MM.1S (cell line): ENCODE data around the gene DENND1A.

ENCODE experiments used
- DNase-seq: peaks from one replicate; pipeline ENCODE4 v3.0.0-alpha.2; 2015
- H2AFZ ChIP-seq: fragments of 300-600 bp; sonication (generic); 2 replicates; pipeline ENCODE4 v1.6.0; 2016; ENCODE audit warnings: antibody characterized with exemption, low read length
- H3F3A ChIP-seq: fragments of 300-600 bp; sonication (generic); 2 replicates; pipeline ENCODE4 v1.6.1; 2016; ENCODE audit warnings: mild to moderate bottlenecking, antibody characterized with exemption, low read length, moderate library complexity, mixed read lengths; ENCODE audit not compliant: insufficient read depth
- H3K27ac ChIP-seq: fragments of 300-600 bp; sonication (generic); 2 replicates; pipeline ENCODE4 v1.5.1; 2016; ENCODE audit warnings: mild to moderate bottlenecking, low read length
- H3K27me3 ChIP-seq: fragments of 300-600 bp; sonication (generic); replicated peaks from 2 replicates; pipeline ENCODE4 v1.6.0; 2016; ENCODE audit warnings: low read length; ENCODE audit not compliant: insufficient read depth
- H3K36me3 ChIP-seq: fragments of 300-600 bp; sonication (generic); replicated peaks from 2 replicates; pipeline ENCODE4 v1.6.1; 2016; ENCODE audit warnings: mild to moderate bottlenecking, low read length, mixed read lengths; ENCODE audit not compliant: insufficient read depth
- H3K4me1 ChIP-seq: fragments of 300-600 bp; sonication (generic); 2 replicates; pipeline ENCODE4 v1.6.1; 2016; ENCODE audit warnings: low read length, mixed read lengths
- H3K4me2 ChIP-seq: fragments of 300-600 bp; sonication (generic); 2 replicates; pipeline ENCODE4 v1.6.0; 2016; ENCODE audit warnings: low read depth, low read length
- H3K4me3 ChIP-seq: fragments of 300-600 bp; sonication (generic); 2 replicates; pipeline ENCODE4 v1.5.1; 2016; ENCODE audit warnings: low read length, mixed read lengths
- H3K79me2 ChIP-seq: fragments of 300-600 bp; sonication (generic); 2 replicates; pipeline ENCODE4 v1.6.1; 2016; ENCODE audit warnings: mixed run types, low read length, mixed read lengths
- H3K9ac ChIP-seq: fragments of 300-600 bp; sonication (generic); 2 replicates; pipeline ENCODE4 v1.6.1; 2016; ENCODE audit warnings: low read length, mixed read lengths
- H3K9me2 ChIP-seq: fragments of 300-600 bp; sonication (generic); replicated peaks from 2 replicates; pipeline ENCODE4 v1.6.1; 2016; ENCODE audit warnings: mild to moderate bottlenecking, low read length, mixed read lengths; ENCODE audit not compliant: insufficient read depth
- H3K9me3 ChIP-seq: fragments of 300-600 bp; sonication (generic); replicated peaks from 2 replicates; pipeline ENCODE4 v1.6.1; 2016; ENCODE audit warnings: mild to moderate bottlenecking, low read length, mixed read lengths; ENCODE audit not compliant: insufficient read depth
- H4K20me1 ChIP-seq: fragments of 300-600 bp; sonication (generic); 2 replicates; pipeline ENCODE4 v1.6.1; 2016; ENCODE audit warnings: mild to moderate bottlenecking, low read length, moderate library complexity, mixed read lengths; ENCODE audit not compliant: insufficient read depth
- CTCF ChIP-seq: fragments of 300-600 bp; sonication (generic); IDR thresholded peaks from 2 replicates; pipeline ENCODE4 v1.5.1; 2016; ENCODE audit warnings: antibody characterized with exemption, low read length, mixed read lengths
- EZH2 ChIP-seq: fragments of 300-600 bp; sonication (generic); optimal IDR thresholded peaks from 2 replicates; pipeline ENCODE3; 2017; ENCODE audit warnings: low read depth, mild to moderate bottlenecking, antibody characterized with exemption, low read length, mixed read lengths
- EZH2phosphoT487 ChIP-seq: fragments of 300-600 bp; sonication (generic); IDR thresholded peaks from 2 replicates; pipeline ENCODE4 v1.6.1; 2018; ENCODE audit warnings: antibody characterized with exemption, low read length

The DENND1A gene

GRCh38 chr9:123390337-123391135, 539.4 kb downstream of the DENND1A start:
- no peaks in the 10 kb centered on the region for H3K79me2 ChIP-seq
- no peak overlapping the region for H3K4me2 ChIP-seq
- H3K9ac ChIP-seq, result no peak overlapping the region
- no peaks in the 10 kb centered on the region for H3K27me3 ChIP-seq
- H3K9me3 ChIP-seq, result no peaks in the 10 kb centered on the region
- TF ChIP-seq CTCF, result no peak
- TF ChIP-seq EZH2, result no peak
- TF ChIP-seq EZH2phosphoT487, result no peak
- H3K27ac ChIP-seq, result no peak overlapping the region
- no peaks in the 10 kb centered on the region for H3F3A ChIP-seq
- no peaks in the 10 kb centered on the region for H3K36me3 ChIP-seq
- no peak overlapping the region for H2AFZ ChIP-seq
- H3K4me1 ChIP-seq, result no peaks in the 10 kb centered on the region
- H3K9me2 ChIP-seq, result no peaks in the 10 kb centered on the region
- H3K4me3 ChIP-seq, result no peak overlapping the region
- DNase-seq, result no peak
- H4K20me1 ChIP-seq, result no peaks in the 10 kb centered on the region

- no peak overlapping the region for H3K9ac ChIP-seq
These were observed 540.2 kb downstream of the DENND1A start for GRCh38 chr9:123389698-123390097.

GRCh38 chr9:123389070-123389469, 540.9 kb downstream of the DENND1A start:
- no peak for DNase-seq
- Histone ChIP-seq H3K27ac (no peak overlapping the region), H3K9ac (no peak overlapping the region), H2AFZ (no peak overlapping the region), H3K9me3 (no peaks in the 10 kb centered on the region), H4K20me1 (no peaks in the 10 kb centered on the region), H3K79me2 (no peaks in the 10 kb centered on the region), H3K4me2 (no peak overlapping the region), H3K4me3 (no peak overlapping the region), H3K4me1 (no peaks in the 10 kb centered on the region), H3K9me2 (no peaks in the 10 kb centered on the region), H3K36me3 (no peaks in the 10 kb centered on the region), H3K27me3 (no peaks in the 10 kb centered on the region), H3F3A (0 out of 2 replicates have a peak, but pooled peaks cover 4% of the 10 kb centered on the region)
- TF ChIP-seq EZH2 (no peak), CTCF (no peak), EZH2phosphoT487 (no peak)

More at GRCh38 chr9:123389698-123390097, 540.2 kb downstream of the DENND1A start:
- no peaks in the 10 kb centered on the region for H3K36me3 ChIP-seq
- no peaks in the 10 kb centered on the region for H3K9me2 ChIP-seq
- no peaks in the 10 kb centered on the region for H3K4me1 ChIP-seq
- no peaks in the 10 kb centered on the region for H3K27me3 ChIP-seq
- H2AFZ ChIP-seq, result no peak overlapping the region
- H3K79me2 ChIP-seq, result no peaks in the 10 kb centered on the region
- H4K20me1 ChIP-seq, result no peaks in the 10 kb centered on the region
- 0 out of 2 replicates have a peak, but pooled peaks cover 4% of the 10 kb centered on the region for H3F3A ChIP-seq
- TF ChIP-seq CTCF, result no peak
- no peak for TF ChIP-seq EZH2
- TF ChIP-seq EZH2phosphoT487, result no peak
- H3K4me3 ChIP-seq, result no peak overlapping the region
- DNase-seq, result no peak
- H3K9me3 ChIP-seq, result no peaks in the 10 kb centered on the region
- no peak overlapping the region for H3K4me2 ChIP-seq
- H3K27ac ChIP-seq, result no peak overlapping the region
